ENCODE data around the gene NMNAT2. TPM values are rescaled to one million over a fixed set of nuclear protein-coding genes. Genes with fewer than 3 reads are reported as not detected.

The NMNAT2 gene
- total and polyA plus RNA-seq, 9 donors = 0.24 to 2.5 (median 0.77) TPM; not detected in 1

DNA sequence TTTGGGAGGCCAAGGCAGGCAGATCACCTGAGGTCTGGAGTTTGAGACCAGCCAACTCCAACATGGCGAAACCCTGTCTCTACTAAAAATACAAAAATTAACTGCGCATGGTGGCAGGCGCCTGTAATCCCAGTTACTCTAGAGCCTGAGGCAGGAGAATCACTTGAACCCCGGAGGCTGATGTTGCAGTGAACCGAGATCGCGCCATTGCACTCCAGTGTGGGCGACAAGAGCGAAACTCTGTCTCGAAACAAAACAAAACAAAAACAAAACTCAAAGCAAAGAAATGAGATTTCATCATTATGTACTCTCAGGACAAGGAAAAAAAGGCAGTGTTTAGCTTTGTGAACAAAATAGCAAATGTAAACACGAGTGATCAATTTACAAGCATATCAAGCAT, 171.1 kb downstream of the NMNAT2 start:
- Histone ChIP-seq H3K27ac (no peak overlapping the region), H3K4me3 (no peak overlapping the region), H3K36me3 (no peaks in the 10 kb centered on the region), H3K4me1 (ENCODE audit: insufficient read depth) (peaks cover 7% of the 10 kb centered on the region), H3K9me3 (no peaks in the 10 kb centered on the region), H3K27me3 (no peaks in the 10 kb centered on the region)
- no peak for DNase-seq
- intact Hi-C loops (cut with DNase I) = no loop called here
- TF ChIP-seq POLR2A (IDR thresholded peaks at IDR 0.05) (no peak), EP300 (IDR thresholded peaks at IDR 0.05) (no peak)
- TF ChIP-seq, protein P1, sequence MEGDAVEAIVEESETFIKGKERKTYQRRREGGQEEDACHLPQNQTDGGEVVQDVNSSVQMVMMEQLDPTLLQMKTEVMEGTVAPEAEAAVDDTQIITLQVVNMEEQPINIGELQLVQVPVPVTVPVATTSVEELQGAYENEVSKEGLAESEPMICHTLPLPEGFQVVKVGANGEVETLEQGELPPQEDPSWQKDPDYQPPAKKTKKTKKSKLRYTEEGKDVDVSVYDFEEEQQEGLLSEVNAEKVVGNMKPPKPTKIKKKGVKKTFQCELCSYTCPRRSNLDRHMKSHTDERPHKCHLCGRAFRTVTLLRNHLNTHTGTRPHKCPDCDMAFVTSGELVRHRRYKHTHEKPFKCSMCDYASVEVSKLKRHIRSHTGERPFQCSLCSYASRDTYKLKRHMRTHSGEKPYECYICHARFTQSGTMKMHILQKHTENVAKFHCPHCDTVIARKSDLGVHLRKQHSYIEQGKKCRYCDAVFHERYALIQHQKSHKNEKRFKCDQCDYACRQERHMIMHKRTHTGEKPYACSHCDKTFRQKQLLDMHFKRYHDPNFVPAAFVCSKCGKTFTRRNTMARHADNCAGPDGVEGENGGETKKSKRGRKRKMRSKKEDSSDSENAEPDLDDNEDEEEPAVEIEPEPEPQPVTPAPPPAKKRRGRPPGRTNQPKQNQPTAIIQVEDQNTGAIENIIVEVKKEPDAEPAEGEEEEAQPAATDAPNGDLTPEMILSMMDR (IDR thresholded peaks at IDR 0.05) = no peak
- WGBS, 3 donors = 91 to 96% (median 95%) methylated on average over 11 of the region's 11 CpGs

DNA sequence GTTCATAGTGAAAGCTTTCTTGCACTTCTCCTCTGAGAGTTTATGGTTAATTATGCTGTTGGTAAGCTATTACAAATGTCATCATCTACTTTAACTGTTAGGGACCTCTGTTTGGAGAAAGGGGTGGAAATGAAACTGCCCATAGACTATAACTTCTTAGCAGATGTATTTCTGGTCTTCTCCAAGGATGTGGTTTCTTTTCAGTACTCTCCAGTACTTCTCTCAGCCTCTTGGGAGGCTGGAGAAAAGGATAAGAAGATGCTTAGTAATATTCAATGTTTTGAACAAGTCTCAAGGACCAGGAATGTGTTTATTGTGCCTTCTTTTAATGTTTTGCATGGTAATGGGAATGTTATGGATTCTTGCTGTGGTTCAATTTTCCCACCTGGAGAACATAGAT, 171.7 kb downstream of the NMNAT2 start:
- intact Hi-C loops (cut with DNase I) = no loop called here
- TF ChIP-seq POLR2A (IDR thresholded peaks at IDR 0.05) (no peak), EP300 (IDR thresholded peaks at IDR 0.05) (no peak)
- TF ChIP-seq, protein P1 (IDR thresholded peaks at IDR 0.05) = no peak
- no peak for DNase-seq
- Histone ChIP-seq H3K27me3 (no peaks in the 10 kb centered on the region), H3K4me1 (ENCODE audit: insufficient read depth) (peaks cover 7% of the 10 kb centered on the region), H3K27ac (no peak overlapping the region), H3K4me3 (no peak overlapping the region), H3K9me3 (no peaks in the 10 kb centered on the region), H3K36me3 (no peaks in the 10 kb centered on the region)

DNA sequence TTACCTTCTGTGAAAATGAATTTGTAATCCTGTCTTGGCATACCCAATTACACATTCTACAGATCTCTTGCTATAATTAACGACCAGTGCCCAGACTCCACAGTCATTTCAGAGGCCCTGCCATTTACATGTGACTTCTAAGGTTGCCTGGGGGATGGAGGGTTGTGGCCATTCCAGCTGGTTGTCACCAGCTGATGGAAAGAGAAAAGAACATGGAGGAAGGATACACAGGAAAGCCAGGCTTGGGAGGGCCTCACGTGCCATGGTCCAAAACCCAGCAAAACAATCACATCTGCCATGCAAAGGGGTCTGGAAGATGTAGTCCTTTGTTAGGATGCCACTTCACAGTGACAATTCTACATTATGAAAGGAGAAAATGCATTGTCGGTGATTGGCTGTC, 172.8 kb downstream of the NMNAT2 start:
- H3K27me3 ChIP-seq = no peaks in the 10 kb centered on the region
- no peak for DNase-seq
- intact Hi-C loops (cut with DNase I) = no loop called here
- H3K27ac ChIP-seq = no peak overlapping the region
- no peak overlapping the region for H3K4me3 ChIP-seq
- H3K36me3 ChIP-seq = no peaks in the 10 kb centered on the region
- WGBS, 3 donors = 89 to 96% (median 94%) methylated on average over 3 of the region's 3 CpGs
- no peaks in the 10 kb centered on the region for H3K9me3 ChIP-seq
- TF ChIP-seq POLR2A (IDR thresholded peaks at IDR 0.05) (no peak), EP300 (IDR thresholded peaks at IDR 0.05) (no peak)
- TF ChIP-seq, protein P1 (IDR thresholded peaks at IDR 0.05) = no peak
- peaks cover 7% of the 10 kb centered on the region for H3K4me1 ChIP-seq (ENCODE audit: insufficient read depth)

DNA sequence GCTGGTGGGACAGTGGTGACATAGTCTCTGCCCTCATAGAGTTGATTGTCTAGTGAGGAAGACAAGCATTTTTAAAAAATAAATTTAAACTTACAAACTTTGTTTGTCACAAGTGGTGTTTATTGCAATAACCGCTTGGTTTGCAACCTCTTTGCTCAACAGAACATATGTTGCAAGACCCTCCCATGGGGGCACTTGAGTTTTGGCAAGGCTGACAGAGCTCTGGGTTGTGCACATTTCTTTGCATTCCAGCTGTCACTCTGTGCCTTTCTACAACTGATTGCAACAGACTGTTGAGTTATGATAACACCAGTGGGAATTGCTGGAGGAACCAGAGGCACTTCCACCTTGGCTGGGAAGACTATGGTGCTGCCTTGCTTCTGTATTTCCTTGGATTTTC, 173.7 kb downstream of the NMNAT2 start:
- TF ChIP-seq EP300 (IDR thresholded peaks at IDR 0.05) (peak; percentile 76), POLR2A (IDR thresholded peaks at IDR 0.05) (no peak)
- peak in 4 of 5 donors; percentile 25 to 87 (median 48) for DNase-seq
- Histone ChIP-seq H3K9me3 (no peaks in the 10 kb centered on the region), H3K36me3 (no peaks in the 10 kb centered on the region), H3K4me1 (ENCODE audit: insufficient read depth) (peaks cover 7% of the 10 kb centered on the region), H3K27me3 (no peaks in the 10 kb centered on the region), H3K27ac (peak overlapping the region in 1 of 2 donors; percentile 84), H3K4me3 (no peak overlapping the region)
- 55 to 79% (median 71%) methylated on average over 1 of the region's 1 CpG for WGBS, 3 donors
- intact Hi-C loops (cut with DNase I) = loop anchor here in 1 of 4 donors (5.0 kb wide), 1 partner anchor 222 kb away; the partner anchor contains the start of gene LAMC1

DNA sequence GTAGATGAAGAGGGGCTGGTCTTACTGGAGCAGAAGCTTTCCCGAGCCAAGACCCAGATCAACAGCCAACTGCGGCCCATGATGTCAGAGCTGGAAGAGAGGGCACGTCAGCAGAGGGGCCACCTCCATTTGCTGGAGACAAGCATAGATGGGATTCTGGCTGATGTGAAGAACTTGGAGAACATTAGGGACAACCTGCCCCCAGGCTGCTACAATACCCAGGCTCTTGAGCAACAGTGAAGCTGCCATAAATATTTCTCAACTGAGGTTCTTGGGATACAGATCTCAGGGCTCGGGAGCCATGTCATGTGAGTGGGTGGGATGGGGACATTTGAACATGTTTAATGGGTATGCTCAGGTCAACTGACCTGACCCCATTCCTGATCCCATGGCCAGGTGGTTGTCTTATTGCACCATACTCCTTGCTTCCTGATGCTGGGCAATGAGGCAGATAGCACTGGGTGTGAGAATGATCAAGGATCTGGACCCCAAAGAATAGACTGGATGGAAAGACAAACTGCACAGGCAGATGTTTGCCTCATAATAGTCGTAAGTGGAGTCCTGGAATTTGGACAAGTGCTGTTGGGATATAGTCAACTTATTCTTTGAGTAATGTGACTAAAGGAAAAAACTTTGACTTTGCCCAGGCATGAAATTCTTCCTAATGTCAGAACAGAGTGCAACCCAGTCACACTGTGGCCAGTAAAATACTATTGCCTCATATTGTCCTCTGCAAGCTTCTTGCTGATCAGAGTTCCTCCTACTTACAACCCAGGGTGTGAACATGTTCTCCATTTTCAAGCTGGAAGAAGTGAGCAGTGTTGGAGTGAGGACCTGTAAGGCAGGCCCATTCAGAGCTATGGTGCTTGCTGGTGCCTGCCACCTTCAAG, 174.8 kb downstream of the NMNAT2 start:
- Histone ChIP-seq H3K4me1 (ENCODE audit: insufficient read depth) (peaks cover 7% of the 10 kb centered on the region), H3K4me3 (no peak overlapping the region), H3K36me3 (no peaks in the 10 kb centered on the region), H3K9me3 (no peaks in the 10 kb centered on the region), H3K27me3 (no peaks in the 10 kb centered on the region), H3K27ac (peak overlapping the region; percentile 13 to 84)
- DNase-seq = peak in 2 of 5 donors; percentile 42 to 53
- peak; percentile 37 for TF ChIP-seq EP300 (IDR thresholded peaks at IDR 0.05)
- TF ChIP-seq, protein P1 (IDR thresholded peaks at IDR 0.05) = no peak
- intact Hi-C loops (cut with DNase I) = loop anchor here in 1 of 4 donors (5.0 kb wide), 1 partner anchor 221 kb away; the partner anchor contains the start of gene LAMC1
- WGBS, 3 donors = 74 to 89% (median 84%) methylated on average over 5 of the region's 5 CpGs

Data from ovary (tissue), 9 donors.